Stimulated activated CD4-positive, alpha-beta T cell treated with anti-CD3 and anti-CD28 coated beads, Interleukin-1b, Interleukin-23, amount 100 ng/mL, for 4 hours (primary cell): Measurements from ENCODE around the gene DPYD.

ENCODE experiments used
- DNase-seq, 2 donors: peaks; one replicate each; pipeline ENCODE4 v3.0.0-alpha.2; 2020; ENCODE audit warnings: low read depth in 2 of 2

The DPYD gene

GRCh38 chr1:97433824-97434177 is 487.0 kb downstream of the DPYD start:
- no peak for DNase-seq

GRCh38 chr1:97433094-97433823 is 487.6 kb downstream of the DPYD start:
- no peak for DNase-seq

- no peak for DNase-seq
Measured at GRCh38 chr1:97427371-97427770, 493.5 kb downstream of the DPYD start.

- no peak for DNase-seq
Measured at GRCh38 chr1:97424209-97424608, 496.6 kb downstream of the DPYD start.

GRCh38 chr1:97423403-97423802 is 497.4 kb downstream of the DPYD start:
- no peak for DNase-seq

GRCh38 chr1:97417661-97418060 is 503.2 kb downstream of the DPYD start:
- no peak for DNase-seq

- no peak for DNase-seq
Measured at GRCh38 chr1:97414682-97415312, 506.0 kb downstream of the DPYD start.

GRCh38 chr1:97412737-97413136 is 508.1 kb downstream of the DPYD start:
- no peak for DNase-seq

GRCh38 chr1:97412166-97412565 is 508.7 kb downstream of the DPYD start:
- no peak for DNase-seq

- no peak for DNase-seq
Measured at GRCh38 chr1:97396463-97396862, 524.4 kb downstream of the DPYD start.

GRCh38 chr1:97392701-97393100 is 528.1 kb downstream of the DPYD start:
- DNase-seq: no peak

GRCh38 chr1:97385536-97386277 is 535.1 kb downstream of the DPYD start:
- no peak for DNase-seq

- no peak for DNase-seq
Measured at GRCh38 chr1:97384294-97384968, 536.4 kb downstream of the DPYD start.

GRCh38 chr1:97383797-97384196 is 537.0 kb downstream of the DPYD start:
- DNase-seq: no peak

GRCh38 chr1:97382206-97382605 is 538.6 kb downstream of the DPYD start:
- DNase-seq: no peak

- DNase-seq: no peak
Measured at GRCh38 chr1:97379387-97380075, 541.3 kb downstream of the DPYD start.

- no peak for DNase-seq
Measured at GRCh38 chr1:97378596-97378995, 542.2 kb downstream of the DPYD start.

GRCh38 chr1:97377432-97378034 is 543.3 kb downstream of the DPYD start:
- no peak for DNase-seq

- no peak for DNase-seq
Measured at GRCh38 chr1:97373000-97373399, 547.8 kb downstream of the DPYD start.

- DNase-seq: no peak
Measured at GRCh38 chr1:97372531-97372930, 548.3 kb downstream of the DPYD start.

GRCh38 chr1:97368296-97368695 is 552.5 kb downstream of the DPYD start:
- DNase-seq: no peak
